Measurements from ENCODE around the gene DPM2.

Gene DPM2

GRCh38 chr9:127955294-127956015 is 17.8 kb upstream of the DPM2 start:
- peak; percentile 64 to 79 for DNase-seq (ENCODE audit: low read depth in 2 of 2)

GRCh38 chr9:127954831-127955293 is 17.2 kb upstream of the DPM2 start:
- no peak for DNase-seq (ENCODE audit: low read depth in 2 of 2)

GRCh38 chr9:127953768-127954505 is 16.3 kb upstream of the DPM2 start:
- DNase-seq (ENCODE audit: low read depth in 2 of 2): no peak

- DNase-seq (ENCODE audit: low read depth in 2 of 2): no peak
Measured at GRCh38 chr9:127953154-127953553, 15.5 kb upstream of the DPM2 start.

- DNase-seq (ENCODE audit: low read depth in 2 of 2): no peak
Measured at GRCh38 chr9:127950513-127951289, 13.0 kb upstream of the DPM2 start.

GRCh38 chr9:127949827-127950512 is 12.3 kb upstream of the DPM2 start:
- DNase-seq (ENCODE audit: low read depth in 2 of 2): no peak

- DNase-seq (ENCODE audit: low read depth in 2 of 2): no peak
Measured at GRCh38 chr9:127947841-127948710, 10.4 kb upstream of the DPM2 start.

GRCh38 chr9:127946728-127947127 is 9.1 kb upstream of the DPM2 start:
- no peak for DNase-seq (ENCODE audit: low read depth in 2 of 2)

- DNase-seq (ENCODE audit: low read depth in 2 of 2): no peak
Measured at GRCh38 chr9:127945942-127946341, 8.3 kb upstream of the DPM2 start.

- DNase-seq (ENCODE audit: low read depth in 2 of 2): no peak
Measured at GRCh38 chr9:127945338-127945737, 7.7 kb upstream of the DPM2 start.

- no peak for DNase-seq (ENCODE audit: low read depth in 2 of 2)
Measured at GRCh38 chr9:127944586-127945218, 7.0 kb upstream of the DPM2 start.

- DNase-seq (ENCODE audit: low read depth in 2 of 2): peak; percentile 73 to 78
Measured at GRCh38 chr9:127943731-127944144, 6.1 kb upstream of the DPM2 start.

GRCh38 chr9:127943011-127943662 is 5.5 kb upstream of the DPM2 start:
- no peak for DNase-seq (ENCODE audit: low read depth in 2 of 2)

GRCh38 chr9:127942216-127943010 is 4.8 kb upstream of the DPM2 start:
- DNase-seq (ENCODE audit: low read depth in 2 of 2): no peak

GRCh38 chr9:127941961-127942215 is 4.2 kb upstream of the DPM2 start:
- DNase-seq (ENCODE audit: low read depth in 2 of 2): no peak

- no peak for DNase-seq (ENCODE audit: low read depth in 2 of 2)
Measured at GRCh38 chr9:127941062-127941960, 3.7 kb upstream of the DPM2 start.

- no peak for DNase-seq (ENCODE audit: low read depth in 2 of 2)
Measured at GRCh38 chr9:127940593-127940992, 2.9 kb upstream of the DPM2 start.

- no peak for DNase-seq (ENCODE audit: low read depth in 2 of 2)
Measured at GRCh38 chr9:127938298-127938690, 640 bp upstream of the DPM2 start.

Data from stimulated activated CD4-positive, alpha-beta T cell treated with anti-CD3 and anti-CD28 coated beads, Interleukin-1b, Interleukin-23, amount 100 ng/mL, for 4 hours (primary cell).